CD4-positive, alpha-beta T cell (primary cell): ENCODE measurements around the gene TSC22D1. TPM values are rescaled to one million over a fixed set of nuclear protein-coding genes. Genes with fewer than 3 reads are reported as not detected.
"Not testable (repeated sequence)": the region's sequence is repeated elsewhere in the genome, so short reads cannot be mapped to it uniquely, and the experiment has no call there.

Experiments used
- ATAC-seq: fragments of 200-7000 bp; cut with Tn5 transposase; one replicate; pipeline ENCODE4 v1.10.0; 2022; ENCODE audit warnings: mild to moderate bottlenecking; ENCODE audit not compliant: poor library complexity
- CTCF ChIA-PET: fragments of 350-600 bp; sonication (Branson Sonifier 250); formaldehyde crosslinking; loops from one replicate; lab custom pipeline; 2021; ENCODE audit warnings: antibody characterized with exemption, inconsistent platforms; lab: Charles Lee
- POLR2A ChIA-PET: fragments of 350-600 bp; sonication (Branson Sonifier 250); formaldehyde crosslinking; loops from one replicate; lab custom pipeline; 2021; ENCODE audit warnings: antibody characterized with exemption, inconsistent platforms; lab: Charles Lee
- DNase-seq, 14 experiments: peaks; one replicate each; pipeline ENCODE4 v3.0.0-alpha.2; 2013 to 2020; ENCODE audit warnings: mixed read lengths in 2 of 14
- H3K27ac ChIP-seq, 2 donors: one replicate each; pipeline versions ENCODE4 v1.5.1 to v1.7.0; 2013; ENCODE audit warnings: low read length in 2 of 2, low read depth in 1 of 2, mild to moderate bottlenecking in 1 of 2
- H3K27me3 ChIP-seq, 2 experiments: 1 replicate in 1 of 2; 2 replicates in 1 of 2; pipeline versions ENCODE4 v1.6.1 to v1.7.0; 2013; ENCODE audit warnings: low read length in 2 of 2, control low read depth in 1 of 2, mild to moderate bottlenecking in 1 of 2, moderate library complexity in 1 of 2; ENCODE audit not compliant: insufficient read depth in 2 of 2, control insufficient read depth in 1 of 2
- H3K36me3 ChIP-seq: one replicate; pipeline ENCODE4 v1.6.1; 2013; ENCODE audit warnings: low read length, control low read depth; ENCODE audit not compliant: insufficient read depth
- H3K4me1 ChIP-seq: one replicate; pipeline ENCODE4 v1.6.1; 2013; ENCODE audit warnings: low read length, control low read depth; ENCODE audit not compliant: insufficient read depth
- H3K4me3 ChIP-seq: one replicate; pipeline ENCODE4 v1.5.1; 2013; ENCODE audit warnings: mild to moderate bottlenecking, low read length, moderate library complexity
- H3K9me3 ChIP-seq, 2 experiments: 1 replicate in 1 of 2; 2 replicates in 1 of 2; pipeline versions ENCODE4 v1.6.1 to v1.7.0; 2013; ENCODE audit warnings: low read length in 2 of 2, mild to moderate bottlenecking in 2 of 2, control low read depth in 1 of 2, moderate library complexity in 1 of 2; ENCODE audit not compliant: control insufficient read depth in 1 of 2, insufficient read depth in 1 of 2
- H3K27ac Mint-ChIP-seq: one replicate; pipeline ENCODE4 v1.8.0; 2020; ENCODE audit warnings: mixed read lengths
- H3K27me3 Mint-ChIP-seq: one replicate; pipeline ENCODE4 v1.8.0; 2021; ENCODE audit warnings: mixed read lengths
- H3K36me3 Mint-ChIP-seq: one replicate; pipeline ENCODE4 v1.8.0; 2021; ENCODE audit warnings: low read depth, mixed read lengths
- H3K4me1 Mint-ChIP-seq: one replicate; pipeline ENCODE4 v1.8.0; 2021; ENCODE audit warnings: low read depth, mixed read lengths
- H3K4me3 Mint-ChIP-seq: one replicate; pipeline ENCODE4 v1.8.0; 2020; ENCODE audit warnings: mild to moderate bottlenecking, mixed read lengths
- H3K9me3 Mint-ChIP-seq: one replicate; pipeline ENCODE4 v1.8.0; 2020; ENCODE audit warnings: mixed read lengths
- intact Hi-C, 2 experiments: fragments of 100-400 bp; cut with DNase I in 1 of 2; cut with micrococcal nuclease in 1 of 2; formaldehyde crosslinking; loops; one replicate each; pipeline versions ENCODE4 v1.15.1 to v1.9.0; 2023 to 2025; cut with DNase I, micrococcal nuclease
- total RNA-seq, 174 experiments: library from RNA in 2 of 174; stranded (reverse) in 2 of 174; gene quantifications; one replicate each; pipeline ENCODE4 v1.2.3 and lab custom pipeline; 2021 to 2026
- TF ChIP-seq, protein P1 (sequence below): fragments of 200-600 bp; IDR thresholded peaks from one replicate; pipeline ENCODE4 v1.8.0; 2022; ENCODE audit warnings: antibody characterized with exemption, mild to moderate bottlenecking

Gene TSC22D1
- total RNA-seq, 2 experiments from 2014 or later, result 24.0 to 26.5 TPM

DNA sequence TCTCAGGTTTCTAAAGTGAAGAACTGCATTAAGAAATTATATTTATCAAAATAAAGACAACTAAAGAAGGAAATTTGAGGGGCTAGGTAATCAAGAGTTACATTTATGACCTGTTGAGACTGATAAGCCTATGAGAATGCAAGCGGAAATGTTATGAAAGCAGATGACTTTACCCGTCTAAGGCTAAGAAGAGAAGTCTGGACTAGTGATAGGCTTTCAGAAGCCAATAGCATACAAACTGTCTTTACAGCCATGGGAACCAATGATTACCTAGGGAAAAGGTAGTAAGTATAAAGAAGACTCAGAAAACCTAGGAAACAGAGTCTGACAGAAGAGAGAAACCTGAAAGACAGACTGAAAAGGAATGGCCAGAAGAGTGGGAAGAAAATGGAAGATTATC, 11.2 kb downstream of the TSC22D1 start:
- no peaks in the 10 kb centered on the region for H3K4me1 ChIP-seq
- Mint-ChIP-seq H3K9me3 (no peaks in the 10 kb centered on the region), H3K27me3 (no peaks in the 10 kb centered on the region), H3K36me3 (no peaks in the 10 kb centered on the region), H3K4me3 (no peak overlapping the region), H3K4me1 (peaks cover 34% of the 10 kb centered on the region), H3K27ac (no peak overlapping the region)
- ChIA-PET POLR2A (interaction anchor here (0.9 kb wide), 1 partner anchor 11 kb away, joined by 3 read pairs; no protein-coding TSS in a partner anchor), CTCF (interaction anchor here (3.4 kb wide), 1 partner anchor 10 kb away, joined by 12 read pairs; no protein-coding TSS in a partner anchor)
- TF ChIP-seq, protein P1, sequence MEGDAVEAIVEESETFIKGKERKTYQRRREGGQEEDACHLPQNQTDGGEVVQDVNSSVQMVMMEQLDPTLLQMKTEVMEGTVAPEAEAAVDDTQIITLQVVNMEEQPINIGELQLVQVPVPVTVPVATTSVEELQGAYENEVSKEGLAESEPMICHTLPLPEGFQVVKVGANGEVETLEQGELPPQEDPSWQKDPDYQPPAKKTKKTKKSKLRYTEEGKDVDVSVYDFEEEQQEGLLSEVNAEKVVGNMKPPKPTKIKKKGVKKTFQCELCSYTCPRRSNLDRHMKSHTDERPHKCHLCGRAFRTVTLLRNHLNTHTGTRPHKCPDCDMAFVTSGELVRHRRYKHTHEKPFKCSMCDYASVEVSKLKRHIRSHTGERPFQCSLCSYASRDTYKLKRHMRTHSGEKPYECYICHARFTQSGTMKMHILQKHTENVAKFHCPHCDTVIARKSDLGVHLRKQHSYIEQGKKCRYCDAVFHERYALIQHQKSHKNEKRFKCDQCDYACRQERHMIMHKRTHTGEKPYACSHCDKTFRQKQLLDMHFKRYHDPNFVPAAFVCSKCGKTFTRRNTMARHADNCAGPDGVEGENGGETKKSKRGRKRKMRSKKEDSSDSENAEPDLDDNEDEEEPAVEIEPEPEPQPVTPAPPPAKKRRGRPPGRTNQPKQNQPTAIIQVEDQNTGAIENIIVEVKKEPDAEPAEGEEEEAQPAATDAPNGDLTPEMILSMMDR, result no peak
- H3K4me3 ChIP-seq, result no peak overlapping the region
- H3K36me3 ChIP-seq, result no peaks in the 10 kb centered on the region
- DNase-seq, result no peak
- no peaks in the 10 kb centered on the region for H3K27me3 ChIP-seq
- no peak overlapping the region for H3K27ac ChIP-seq
- intact Hi-C loops, result no loop called here
- no peak for ATAC-seq
- H3K9me3 ChIP-seq, result no peaks in the 10 kb centered on the region

DNA sequence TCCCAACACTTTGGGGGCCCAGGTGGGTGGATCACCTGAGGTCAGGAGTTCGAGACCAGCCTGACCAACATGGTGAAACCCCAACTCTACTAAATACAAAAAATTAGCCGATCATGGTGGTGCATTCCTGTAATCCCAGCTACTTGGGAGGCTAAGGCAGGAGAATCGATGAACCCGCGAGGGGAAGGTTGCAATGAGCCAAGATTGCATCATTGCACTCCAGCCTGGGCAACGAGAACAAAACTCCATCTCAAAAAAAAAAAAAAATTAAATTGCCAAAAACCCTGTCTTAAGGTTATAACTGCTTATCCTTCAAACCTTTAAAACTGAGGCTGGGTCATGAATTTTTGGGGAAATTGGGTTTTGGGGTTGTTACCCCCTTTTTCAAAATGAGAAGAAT, 13.3 kb downstream of the TSC22D1 start:
- H3K36me3 Mint-ChIP-seq, H3K36me3 ChIP-seq, H3K27ac Mint-ChIP-seq, H3K9me3 Mint-ChIP-seq, H3K4me1 ChIP-seq, H3K27ac ChIP-seq, H3K27me3 ChIP-seq, DNase-seq, ATAC-seq, H3K4me3 ChIP-seq, H3K4me3 Mint-ChIP-seq, intact Hi-C loops, CTCF ChIA-PET, H3K9me3 ChIP-seq, H3K27me3 Mint-ChIP-seq: not testable (repeated sequence)
- POLR2A ChIA-PET, result interaction anchor here (1.8 kb wide), 1 partner anchor 13 kb away, joined by 4 read pairs; the partner anchor contains the start of gene TSC22D1
- H3K4me1 Mint-ChIP-seq, result peaks cover 14% of the 10 kb centered on the region

DNA sequence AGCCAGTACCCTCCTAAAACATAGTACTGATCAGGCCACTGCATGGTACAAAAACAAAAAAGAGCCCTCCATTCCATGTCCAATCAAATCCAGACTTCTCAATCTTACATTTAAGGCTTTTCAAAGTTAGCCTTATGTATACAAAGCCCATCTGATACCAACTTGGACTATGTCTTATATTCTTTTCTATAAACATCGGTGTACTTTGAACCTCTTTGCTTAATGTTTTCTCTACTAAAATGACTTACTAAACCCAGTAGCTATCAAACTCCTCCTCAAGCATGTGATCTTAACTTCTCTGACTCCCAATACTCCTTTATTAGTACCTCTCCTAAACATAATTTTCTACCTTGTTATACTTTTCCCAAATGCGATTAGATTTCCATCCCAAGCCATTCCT, 14.8 kb downstream of the TSC22D1 start:
- DNase-seq (no peak), ATAC-seq (no peak)
- no peak overlapping the region for H3K4me3 Mint-ChIP-seq
- TF ChIP-seq, protein P1, result no peak
- Histone ChIP-seq H3K4me1 (no peaks in the 10 kb centered on the region), H3K4me3 (no peak overlapping the region), H3K27ac (no peak overlapping the region), H3K27me3 (no peaks in the 10 kb centered on the region), H3K36me3 (no peaks in the 10 kb centered on the region), H3K9me3 (no peaks in the 10 kb centered on the region)
- ChIA-PET POLR2A (interaction anchor here (1.8 kb wide), 1 partner anchor 14 kb away, joined by 4 read pairs; the partner anchor contains the start of gene TSC22D1), CTCF (no interaction called here)
- peaks cover under 1% of the 10 kb centered on the region for H3K4me1 Mint-ChIP-seq
- no peaks in the 10 kb centered on the region for H3K9me3 Mint-ChIP-seq
- no peaks in the 10 kb centered on the region for H3K36me3 Mint-ChIP-seq
- no peak overlapping the region for H3K27ac Mint-ChIP-seq
- intact Hi-C loops, result no loop called here
- no peaks in the 10 kb centered on the region for H3K27me3 Mint-ChIP-seq

DNA sequence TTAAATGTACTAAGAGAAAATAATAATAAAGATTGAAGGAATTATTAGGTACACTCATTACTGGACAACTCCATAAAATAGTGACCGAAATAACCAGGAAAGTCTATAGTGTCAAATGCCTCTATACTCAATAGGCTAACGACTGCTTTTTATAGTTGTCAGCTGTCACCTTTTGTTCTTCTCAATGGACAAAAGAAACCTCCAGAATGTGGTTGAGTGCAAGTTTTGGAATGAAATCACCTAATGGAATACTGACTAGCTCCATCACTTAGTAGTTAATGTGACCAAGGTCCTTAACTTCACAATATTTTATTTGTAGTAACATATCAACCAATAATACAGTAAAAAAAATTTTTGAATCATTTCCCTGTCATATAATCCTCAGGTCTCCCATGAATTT, 18.1 kb downstream of the TSC22D1 start:
- ATAC-seq, result no peak
- DNase-seq, result no peak
- no peaks in the 10 kb centered on the region for H3K36me3 ChIP-seq
- H3K27ac ChIP-seq, result no peak overlapping the region
- H3K27me3 Mint-ChIP-seq, result no peaks in the 10 kb centered on the region
- no peak overlapping the region for H3K27ac Mint-ChIP-seq
- no peak overlapping the region for H3K4me3 ChIP-seq
- H3K36me3 Mint-ChIP-seq, result peaks cover 12% of the 10 kb centered on the region
- no peaks in the 10 kb centered on the region for H3K4me1 Mint-ChIP-seq
- no peaks in the 10 kb centered on the region for H3K9me3 ChIP-seq
- H3K4me1 ChIP-seq, result no peaks in the 10 kb centered on the region
- H3K4me3 Mint-ChIP-seq, result no peak overlapping the region
- ChIA-PET POLR2A (no interaction called here), CTCF (interaction anchor here (0.7 kb wide), 1 partner anchor 72 kb away, joined by 3 read pairs; no protein-coding TSS in a partner anchor)
- intact Hi-C loops, result no loop called here
- no peaks in the 10 kb centered on the region for H3K27me3 ChIP-seq
- no peaks in the 10 kb centered on the region for H3K9me3 Mint-ChIP-seq
- TF ChIP-seq, protein P1, result no peak
